HuH-7 (cell line): Measurements from ENCODE around the gene ADARB2.

Experiments used
- DNase-seq: peaks from one replicate; pipeline ENCODE4 v3.0.0; 2011; ENCODE audit warnings: low spot score

The ADARB2 gene

GRCh38 chr10:1595726-1596125 lies 141.6 kb downstream of the ADARB2 start:
- no peak for DNase-seq

GRCh38 chr10:1595242-1595600 lies 142.1 kb downstream of the ADARB2 start:
- no peak for DNase-seq

GRCh38 chr10:1594372-1595241 lies 142.7 kb downstream of the ADARB2 start:
- no peak for DNase-seq

GRCh38 chr10:1591742-1592141 lies 145.6 kb downstream of the ADARB2 start:
- DNase-seq: no peak

GRCh38 chr10:1591045-1591444 lies 146.3 kb downstream of the ADARB2 start:
- no peak for DNase-seq

- DNase-seq: no peak
These were observed 148.1 kb downstream of the ADARB2 start for GRCh38 chr10:1589257-1589656.

GRCh38 chr10:1582739-1583138 lies 154.6 kb downstream of the ADARB2 start:
- DNase-seq: no peak

- DNase-seq: no peak
These were observed 156.1 kb downstream of the ADARB2 start for GRCh38 chr10:1581189-1581588.

GRCh38 chr10:1579671-1580070 lies 157.7 kb downstream of the ADARB2 start:
- DNase-seq: no peak

GRCh38 chr10:1579141-1579491 lies 158.2 kb downstream of the ADARB2 start:
- no peak for DNase-seq

- no peak for DNase-seq
These were observed 158.8 kb downstream of the ADARB2 start for GRCh38 chr10:1578392-1579140.

- DNase-seq: no peak
These were observed 159.4 kb downstream of the ADARB2 start for GRCh38 chr10:1577945-1578344.

- no peak for DNase-seq
These were observed 160.0 kb downstream of the ADARB2 start for GRCh38 chr10:1577373-1577770.

- DNase-seq: no peak
These were observed 160.6 kb downstream of the ADARB2 start for GRCh38 chr10:1576467-1577372.

- DNase-seq: no peak
These were observed 161.7 kb downstream of the ADARB2 start for GRCh38 chr10:1575481-1576244.

- no peak for DNase-seq
These were observed 162.6 kb downstream of the ADARB2 start for GRCh38 chr10:1574719-1575118.

- DNase-seq: no peak
These were observed 163.3 kb downstream of the ADARB2 start for GRCh38 chr10:1573981-1574380.

GRCh38 chr10:1573334-1573969 lies 163.9 kb downstream of the ADARB2 start:
- DNase-seq: no peak

- DNase-seq: no peak
These were observed 164.6 kb downstream of the ADARB2 start for GRCh38 chr10:1572519-1573333.

GRCh38 chr10:1571587-1572237 lies 165.6 kb downstream of the ADARB2 start:
- DNase-seq: no peak
